ENCODE data around the gene MYL10.
"Not testable (repeated sequence)": the region's sequence is repeated elsewhere in the genome, so short reads cannot be mapped to it uniquely, and the experiment has no call there.

The MYL10 gene

GRCh38 chr7:101620991-101621390 lies 8.1 kb downstream of the MYL10 start:
- in situ Hi-C loops (cut with MboI; ENCODE audit: low sequenced_read_pairs) = no loop called here

GRCh38 chr7:101620395-101620794 lies 8.7 kb downstream of the MYL10 start:
- in situ Hi-C loops (cut with MboI; ENCODE audit: low sequenced_read_pairs) = no loop called here

GRCh38 chr7:101618916-101619315 lies 10.2 kb downstream of the MYL10 start:
- in situ Hi-C loops (cut with MboI; ENCODE audit: low sequenced_read_pairs) = no loop called here

GRCh38 chr7:101618207-101618839 lies 10.8 kb downstream of the MYL10 start:
- in situ Hi-C loops (cut with MboI; ENCODE audit: low sequenced_read_pairs) = no loop called here

- in situ Hi-C loops (cut with MboI; ENCODE audit: low sequenced_read_pairs) = no loop called here
Observed at GRCh38 chr7:101617451-101618206, 11.5 kb downstream of the MYL10 start.

- in situ Hi-C loops (cut with MboI; ENCODE audit: low sequenced_read_pairs) = no loop called here
Observed at GRCh38 chr7:101615446-101615845, 13.7 kb downstream of the MYL10 start.

GRCh38 chr7:101614939-101615302 lies 14.2 kb downstream of the MYL10 start:
- in situ Hi-C loops (cut with MboI; ENCODE audit: low sequenced_read_pairs) = no loop called here

GRCh38 chr7:101614098-101614938 lies 14.8 kb downstream of the MYL10 start:
- in situ Hi-C loops (cut with MboI; ENCODE audit: low sequenced_read_pairs) = no loop called here

GRCh38 chr7:101612885-101613515 lies 16.1 kb downstream of the MYL10 start:
- in situ Hi-C loops (cut with MboI; ENCODE audit: low sequenced_read_pairs) = no loop called here

GRCh38 chr7:101608772-101609713 lies 20.1 kb downstream of the MYL10 start:
- in situ Hi-C loops (cut with MboI; ENCODE audit: low sequenced_read_pairs) = no loop called here

GRCh38 chr7:101606498-101606923 lies 22.6 kb downstream of the MYL10 start:
- in situ Hi-C loops (cut with MboI; ENCODE audit: low sequenced_read_pairs) = no loop called here

GRCh38 chr7:101605611-101606497 lies 23.2 kb downstream of the MYL10 start:
- in situ Hi-C loops (cut with MboI; ENCODE audit: low sequenced_read_pairs) = no loop called here

- in situ Hi-C loops (cut with MboI; ENCODE audit: low sequenced_read_pairs) = not testable (repeated sequence)
Observed at GRCh38 chr7:101604934-101605332, 24.2 kb downstream of the MYL10 start.

GRCh38 chr7:101604331-101604933 lies 24.7 kb downstream of the MYL10 start:
- in situ Hi-C loops (cut with MboI; ENCODE audit: low sequenced_read_pairs) = no loop called here

- in situ Hi-C loops (cut with MboI; ENCODE audit: low sequenced_read_pairs) = no loop called here
Observed at GRCh38 chr7:101602484-101603241, 26.4 kb downstream of the MYL10 start.

- in situ Hi-C loops (cut with MboI; ENCODE audit: low sequenced_read_pairs) = no loop called here
Observed at GRCh38 chr7:101602082-101602481, 27.0 kb downstream of the MYL10 start.

- in situ Hi-C loops (cut with MboI; ENCODE audit: low sequenced_read_pairs) = no loop called here
Observed at GRCh38 chr7:101599787-101600186, 29.3 kb downstream of the MYL10 start.

Data from HL-60/S4 treated with retinoic acid at 250 ng/mL for 4 days and 3 days (cell line).